GM18519 (cell line): Measurements from ENCODE around the gene ACSS1.

Source experiments
- ATAC-seq: cut with Tn5 transposase; IDR thresholded peaks from one replicate; pipeline ENCODE4 v1.9.1; 2021; ENCODE audit warnings: mild to moderate bottlenecking, moderate library complexity; ENCODE audit not compliant: unreplicated experiment, low FRiP score

Gene ACSS1

GRCh38 chr20:25033265-25033923, 24.5 kb downstream of the ACSS1 start:
- ATAC-seq = no peak

DNA sequence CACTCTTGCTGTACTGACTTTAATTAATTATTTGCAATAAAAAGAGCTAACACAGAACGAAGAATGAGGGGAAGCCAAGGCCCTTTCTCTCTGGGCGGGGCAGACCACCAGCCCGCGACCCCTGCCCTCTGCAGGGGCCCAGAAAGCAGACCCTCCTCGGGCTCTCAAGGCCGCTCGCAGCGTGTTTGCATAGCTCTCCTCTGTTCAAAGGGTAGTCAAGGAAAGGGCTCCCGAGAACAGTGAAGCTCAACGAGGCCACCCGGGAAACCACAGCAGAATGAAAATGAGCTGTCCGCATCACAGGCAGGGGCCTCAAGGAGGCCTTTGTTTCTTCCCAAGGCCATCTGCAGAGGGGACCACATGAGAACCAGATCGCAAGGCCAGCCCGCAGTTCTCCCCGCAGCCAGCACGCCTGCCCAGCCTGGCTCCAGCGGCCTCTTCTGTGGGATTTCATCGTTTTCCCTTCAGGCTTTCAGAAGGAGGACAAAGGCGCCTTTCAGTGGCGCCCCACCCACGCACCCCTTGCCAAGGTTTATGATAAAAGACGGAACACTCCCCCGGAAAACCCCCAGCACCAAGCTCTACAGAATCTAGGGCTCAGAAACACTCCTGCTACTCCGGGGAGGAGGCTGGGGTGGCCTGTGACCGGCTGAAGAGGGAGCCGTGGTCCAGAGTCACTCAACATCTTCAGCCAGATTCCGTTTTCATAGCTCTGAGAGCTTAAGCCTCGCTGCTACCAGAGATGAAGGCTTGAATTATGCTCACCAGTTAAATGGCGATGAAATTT, 25.3 kb downstream of the ACSS1 start:
- no peak for ATAC-seq

- no peak for ATAC-seq
These were observed 25.9 kb downstream of the ACSS1 start for GRCh38 chr20:25032065-25032477.

DNA sequence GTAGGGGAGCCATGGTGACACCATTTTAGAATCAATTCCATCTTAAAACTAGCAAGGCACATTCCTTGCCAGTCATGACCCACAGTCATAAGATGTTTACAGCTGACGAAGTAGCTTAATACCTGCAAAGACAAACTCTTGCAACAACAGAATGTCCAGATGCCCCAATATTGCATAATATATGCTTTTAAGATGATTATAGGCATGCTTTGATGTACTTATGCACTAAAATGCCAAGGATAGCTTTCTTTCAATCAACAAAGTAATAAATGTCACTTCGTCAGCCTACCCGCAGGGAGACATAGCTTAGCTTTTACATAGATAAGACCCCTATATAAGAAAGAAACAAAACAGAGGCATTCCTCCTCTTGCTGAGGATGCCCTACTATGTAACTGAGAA, 26.7 kb downstream of the ACSS1 start:
- no peak for ATAC-seq

DNA sequence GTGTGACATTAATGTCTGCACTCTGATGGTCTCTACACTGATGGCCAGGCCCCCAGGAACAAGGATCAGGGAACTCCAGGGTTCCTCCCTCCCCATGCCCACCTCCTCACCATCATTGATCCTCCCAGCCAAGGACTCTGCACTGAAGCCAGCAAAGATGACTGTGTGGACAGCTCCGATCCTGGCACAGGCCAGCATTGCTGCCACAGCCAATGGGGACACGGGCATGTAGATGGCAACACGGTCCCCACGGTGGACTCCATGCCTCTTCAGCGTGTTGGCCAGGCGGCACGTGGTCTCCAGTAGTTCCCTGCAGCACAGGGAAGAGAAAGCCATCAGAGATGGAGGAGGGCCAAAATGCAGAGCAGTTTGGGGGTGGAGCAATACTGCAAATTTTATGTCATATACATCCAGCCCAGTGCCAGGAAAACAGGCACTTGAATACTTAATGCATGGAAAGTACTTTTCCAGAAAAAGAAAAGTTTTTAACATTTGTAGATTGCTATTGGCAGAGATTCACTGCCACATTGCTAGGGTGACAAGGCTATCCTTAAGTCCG, 27.2 kb downstream of the ACSS1 start:
- no peak for ATAC-seq

- no peak for ATAC-seq
These were observed 27.8 kb downstream of the ACSS1 start for GRCh38 chr20:25030007-25030648.

DNA sequence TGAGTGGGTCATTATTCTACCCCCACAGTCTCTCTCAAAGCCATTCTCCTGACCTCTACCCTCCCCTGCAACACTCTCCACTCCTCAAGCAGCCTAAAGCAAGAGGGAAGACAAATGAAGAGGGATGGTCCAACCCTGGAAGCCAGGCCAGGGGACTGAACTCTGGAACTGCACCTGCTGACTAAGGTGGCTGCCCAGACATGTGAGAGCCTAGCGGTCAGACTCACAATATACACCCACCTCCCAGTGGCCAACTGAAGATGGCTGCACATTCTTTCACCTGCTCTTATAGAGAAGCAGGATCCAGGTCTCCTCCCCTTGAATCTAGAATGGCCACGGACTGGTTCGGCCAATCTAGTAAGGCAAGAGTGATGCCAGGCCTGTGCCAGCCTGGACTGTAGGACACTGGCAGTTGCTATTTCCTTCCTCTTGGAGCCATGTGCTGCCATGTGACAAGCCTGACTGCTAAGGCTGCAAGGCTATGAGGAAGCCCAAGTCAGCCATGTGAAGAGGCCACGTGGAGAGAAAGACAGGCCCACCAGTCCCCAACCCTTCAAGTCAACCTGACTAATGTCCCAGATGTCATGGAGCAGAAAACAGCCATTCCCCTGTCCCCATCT, 31.8 kb downstream of the ACSS1 start:
- no peak for ATAC-seq

- no peak for ATAC-seq
These were observed 32.7 kb downstream of the ACSS1 start for GRCh38 chr20:25025091-25025861.

- ATAC-seq = no peak
These were observed 33.8 kb downstream of the ACSS1 start for GRCh38 chr20:25024171-25024570.

DNA sequence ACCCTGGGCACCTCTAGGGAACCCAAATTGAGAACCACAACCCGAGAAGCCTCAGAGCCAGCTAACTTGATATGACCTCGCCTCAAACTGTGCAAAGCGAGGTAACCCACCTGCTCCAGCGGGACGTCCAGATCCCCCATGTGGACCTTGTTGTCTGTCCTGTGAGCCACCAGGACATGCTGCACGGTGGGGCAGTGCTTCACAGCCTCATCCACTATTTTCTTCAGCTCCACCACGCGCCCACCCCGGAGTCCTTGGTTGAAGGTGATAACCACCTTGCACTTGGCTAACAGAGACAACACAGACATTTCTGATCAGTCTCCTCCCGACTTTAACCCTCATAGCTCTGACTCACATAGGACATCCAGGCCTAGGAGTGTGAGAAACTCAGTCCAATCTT, 34.6 kb downstream of the ACSS1 start:
- no peak for ATAC-seq

DNA sequence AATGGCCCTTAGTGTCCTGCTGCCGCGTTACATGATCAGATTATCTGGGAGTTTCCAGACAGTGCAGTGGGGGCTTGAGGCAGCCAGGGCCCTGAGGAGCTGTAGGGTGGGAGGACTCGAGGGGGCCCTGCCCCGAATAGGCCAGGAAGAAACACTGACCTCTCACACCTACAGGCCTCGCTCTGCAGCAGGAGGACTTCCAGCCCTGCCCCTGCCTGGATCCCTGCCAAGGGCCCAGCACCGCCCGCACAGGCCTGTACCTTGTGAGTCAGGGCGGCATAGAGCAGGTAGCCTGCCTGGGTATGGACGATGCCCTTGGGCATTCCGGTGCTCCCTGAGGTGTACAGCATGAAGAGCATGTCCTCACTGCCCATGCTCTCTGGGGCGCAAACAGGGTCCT, 35.3 kb downstream of the ACSS1 start:
- ATAC-seq = no peak

DNA sequence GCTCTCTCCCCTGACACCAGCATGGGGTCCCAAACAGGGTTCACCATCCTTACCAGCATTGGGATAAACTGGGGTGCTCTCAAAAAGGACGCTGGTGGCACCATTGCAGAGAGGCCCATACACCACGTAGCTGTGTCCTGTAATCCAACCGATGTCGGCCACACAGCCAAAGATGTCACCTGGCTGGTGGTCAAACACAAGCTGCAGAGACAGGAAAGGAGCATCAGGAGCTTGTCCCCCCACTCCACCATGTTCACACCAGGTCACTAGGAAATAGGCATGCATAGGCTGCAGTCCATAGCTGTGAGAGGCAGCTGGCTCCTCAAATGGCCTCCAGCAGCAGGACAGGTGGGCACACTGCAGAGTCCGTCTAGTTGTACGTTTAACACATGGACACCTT, 36.6 kb downstream of the ACSS1 start:
- ATAC-seq = no peak

DNA sequence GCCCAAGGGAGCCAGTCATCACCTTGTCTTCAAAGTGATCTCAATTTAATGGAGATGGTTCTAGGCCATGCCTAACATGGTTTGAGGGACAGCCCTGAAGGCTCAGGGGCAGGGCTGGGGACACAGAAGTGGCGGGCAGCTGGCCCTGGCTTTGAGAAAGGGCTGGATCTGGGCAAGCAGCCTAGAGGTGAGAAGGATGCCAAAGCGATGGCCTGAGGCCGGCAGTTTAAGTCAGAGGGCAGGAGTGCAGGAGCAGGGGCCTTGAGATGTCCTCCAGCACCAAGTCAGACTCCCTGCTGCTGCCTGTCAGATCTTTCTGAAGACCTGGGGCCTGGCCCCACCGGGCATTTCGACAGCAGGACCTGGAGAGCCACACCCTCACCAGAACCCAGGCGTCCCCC, 37.0 kb downstream of the ACSS1 start:
- no peak for ATAC-seq

DNA sequence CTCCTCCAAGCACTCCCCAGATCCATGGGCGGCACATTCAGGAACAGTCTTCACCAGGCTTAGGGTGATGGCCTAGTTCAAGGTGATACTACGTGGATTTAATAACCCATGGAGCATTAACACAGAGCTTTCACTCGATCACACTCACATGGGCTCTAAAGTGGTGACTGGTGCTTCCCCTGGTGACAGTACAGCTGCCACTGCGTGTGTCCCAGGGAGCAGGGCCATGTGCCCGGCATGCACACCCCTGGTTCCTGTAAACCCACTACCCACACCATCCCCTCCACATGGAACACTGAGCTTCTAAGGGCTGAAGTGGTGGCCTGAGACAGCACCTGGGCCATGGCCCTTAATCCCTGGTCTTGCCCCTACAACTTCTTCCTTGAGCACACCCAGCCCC, 37.6 kb downstream of the ACSS1 start:
- no peak for ATAC-seq

DNA sequence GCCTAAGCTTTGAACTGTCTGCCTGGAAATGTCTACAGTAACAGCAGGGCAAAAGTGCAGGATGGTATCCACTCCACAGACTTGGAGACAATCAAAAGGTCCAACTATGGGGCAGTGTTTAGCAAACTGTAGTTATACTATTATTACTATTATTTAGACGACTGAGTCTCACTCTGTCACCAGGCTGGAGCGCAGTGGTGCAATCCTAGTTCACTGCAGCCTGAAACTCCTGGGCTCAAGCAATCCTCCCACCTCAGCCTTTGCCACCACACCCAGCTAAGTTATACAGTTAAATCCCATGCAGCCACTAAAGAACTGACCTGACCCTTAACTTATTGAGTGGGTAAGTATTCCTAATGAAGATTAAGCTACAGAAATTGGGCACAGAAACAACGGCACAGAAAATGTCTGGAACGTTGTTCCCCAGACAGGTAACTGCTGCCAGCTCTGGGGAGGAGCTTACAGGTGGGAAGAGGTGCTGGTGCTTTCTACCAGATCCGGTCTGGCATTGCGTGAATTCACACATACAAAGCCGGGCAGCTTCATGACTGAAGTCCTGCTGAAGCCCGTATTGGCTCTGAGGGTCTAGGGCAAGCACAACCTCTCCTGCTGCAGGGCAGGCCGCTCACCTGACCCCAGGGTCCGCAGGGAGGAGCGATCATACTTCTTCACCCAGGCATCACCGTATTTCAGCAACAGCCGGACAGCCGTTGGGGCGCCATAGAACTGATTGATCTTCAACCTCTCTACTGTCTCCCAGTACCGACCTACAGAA, 38.4 kb downstream of the ACSS1 start:
- ATAC-seq = no peak

GRCh38 chr20:25018841-25019240, 39.1 kb downstream of the ACSS1 start:
- no peak for ATAC-seq

- no peak for ATAC-seq
These were observed 39.5 kb downstream of the ACSS1 start for GRCh38 chr20:25018425-25018824.

- no peak for ATAC-seq
These were observed 40.6 kb downstream of the ACSS1 start for GRCh38 chr20:25017257-25017803.

- ATAC-seq = no peak
These were observed 41.5 kb downstream of the ACSS1 start for GRCh38 chr20:25016471-25016870.
